Measurements from ENCODE around the gene GALNTL6. TPM values are rescaled to one million over a fixed set of nuclear protein-coding genes. Genes with fewer than 3 reads are reported as not detected.

Gene GALNTL6
- total RNA-seq, 6 donors from 2014 or later, result 0.26 to 18.9 TPM; not detected in 4

- no peaks in the 10 kb centered on the region for H3K4me1 ChIP-seq
- no peaks in the 10 kb centered on the region for H3K27me3 ChIP-seq
- TF ChIP-seq CTCF (IDR thresholded peaks at IDR 0.05) (no peak), POLR2A (IDR thresholded peaks at IDR 0.05) (no peak), EP300 (IDR thresholded peaks at IDR 0.05) (no peak), POLR2AphosphoS5 (IDR thresholded peaks at IDR 0.05) (no peak)
- WGBS, 2 donors, result 84 to 92% methylated on average over 3 of the region's 3 CpGs
- no peaks in the 10 kb centered on the region for H3K9me3 ChIP-seq
- H3K27ac ChIP-seq, result no peak overlapping the region
- no peaks in the 10 kb centered on the region for H3K36me3 ChIP-seq
- no peak overlapping the region for H3K4me3 ChIP-seq
- DNase-seq (no peak), ATAC-seq (ENCODE audit: low FRiP score in 2 of 2) (no peak)
These were observed 1023.5 kb downstream of the GALNTL6 start for GRCh38 chr4:172836661-172837060.

DNA sequence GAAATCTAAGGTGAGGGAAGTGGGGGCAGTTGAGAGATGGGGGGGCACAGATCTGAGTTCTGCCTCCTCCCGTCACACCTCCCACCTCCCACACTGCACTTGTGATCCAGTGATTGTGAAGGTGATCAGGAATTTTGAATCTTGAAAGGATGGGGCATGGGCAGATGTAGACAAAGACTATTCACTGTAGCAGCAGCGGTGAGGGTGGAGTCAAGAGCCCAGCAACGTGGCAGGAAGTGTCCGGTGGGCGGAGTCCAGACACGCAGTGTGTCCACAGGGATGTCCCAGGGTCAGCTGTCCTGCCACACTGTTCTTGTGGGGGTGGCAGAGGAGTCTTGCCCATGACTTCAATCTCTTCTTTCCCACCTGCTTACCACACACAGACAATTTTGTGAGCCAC lies 1024.9 kb downstream of the GALNTL6 start:
- Histone ChIP-seq H3K9me3 (no peaks in the 10 kb centered on the region), H3K36me3 (no peaks in the 10 kb centered on the region), H3K27ac (no peak overlapping the region), H3K4me3 (no peak overlapping the region), H3K4me1 (no peaks in the 10 kb centered on the region), H3K27me3 (no peaks in the 10 kb centered on the region)
- TF ChIP-seq POLR2AphosphoS5 (IDR thresholded peaks at IDR 0.05), result no peak
- TF ChIP-seq CTCF (IDR thresholded peaks at IDR 0.05), result no peak
- DNase-seq (peak in 1 of 2 donors; percentile 37), ATAC-seq (ENCODE audit: low FRiP score in 2 of 2) (no peak)
- 69 to 72% methylated on average over 6 of the region's 6 CpGs for WGBS, 2 donors

DNA sequence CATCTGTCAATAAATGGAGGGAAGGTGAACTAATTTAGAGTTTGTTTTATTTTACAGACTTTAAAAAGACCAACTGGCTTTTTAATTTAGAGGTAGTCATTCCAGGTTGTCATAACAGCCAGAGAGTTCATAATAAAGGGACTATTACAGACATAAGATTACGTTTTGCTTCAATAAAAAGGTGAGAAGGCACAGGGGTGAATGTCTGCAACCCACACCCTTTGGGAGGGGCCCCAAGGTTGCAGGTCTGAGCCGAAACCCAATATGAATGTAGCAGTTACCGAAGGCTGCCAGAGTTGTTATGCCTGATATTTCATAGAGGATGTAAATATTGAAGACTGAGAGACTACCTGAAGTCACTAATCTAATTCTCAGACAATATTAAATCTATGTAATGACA lies 1025.7 kb downstream of the GALNTL6 start:
- no peak overlapping the region for H3K4me3 ChIP-seq
- 82 to 87% methylated on average over 3 of the region's 3 CpGs for WGBS, 2 donors
- no peak overlapping the region for H3K27ac ChIP-seq
- no peak for ATAC-seq (ENCODE audit: low FRiP score in 2 of 2)
- no peaks in the 10 kb centered on the region for H3K36me3 ChIP-seq
- TF ChIP-seq POLR2A (IDR thresholded peaks at IDR 0.05) (no peak), EP300 (IDR thresholded peaks at IDR 0.05) (no peak), CTCF (IDR thresholded peaks at IDR 0.05) (no peak), POLR2AphosphoS5 (IDR thresholded peaks at IDR 0.05) (no peak)
- no peaks in the 10 kb centered on the region for H3K27me3 ChIP-seq
- H3K9me3 ChIP-seq, result no peaks in the 10 kb centered on the region
- no peaks in the 10 kb centered on the region for H3K4me1 ChIP-seq
- DNase-seq, result no peak

DNA sequence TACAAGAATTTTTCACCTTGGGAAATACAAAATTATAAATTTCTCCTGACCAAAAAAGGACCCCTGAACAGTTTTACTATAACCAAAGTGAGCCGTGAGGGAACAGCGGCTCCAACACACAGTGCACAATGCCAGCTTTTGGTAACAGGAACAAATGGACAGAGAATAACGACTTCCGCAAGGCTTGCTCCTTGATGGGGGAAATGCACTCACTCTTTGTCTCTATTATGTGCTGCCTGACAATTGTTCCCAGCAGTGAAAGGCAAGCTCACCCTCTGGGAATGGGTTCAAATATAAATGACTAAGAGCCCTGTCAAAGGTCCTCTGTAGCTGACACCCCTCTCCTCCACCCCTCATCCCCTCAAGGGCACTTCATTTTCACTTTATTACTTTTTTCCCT lies 1029.6 kb downstream of the GALNTL6 start:
- H3K4me3 ChIP-seq, result no peak overlapping the region
- H3K4me1 ChIP-seq, result no peaks in the 10 kb centered on the region
- TF ChIP-seq POLR2A (IDR thresholded peaks at IDR 0.05) (no peak), EP300 (IDR thresholded peaks at IDR 0.05) (no peak), CTCF (IDR thresholded peaks at IDR 0.05) (no peak), POLR2AphosphoS5 (IDR thresholded peaks at IDR 0.05) (no peak)
- ATAC-seq (ENCODE audit: low FRiP score in 2 of 2) (no peak), DNase-seq (no peak)
- no peak overlapping the region for H3K27ac ChIP-seq
- H3K27me3 ChIP-seq, result no peaks in the 10 kb centered on the region
- no peaks in the 10 kb centered on the region for H3K9me3 ChIP-seq
- no peaks in the 10 kb centered on the region for H3K36me3 ChIP-seq
- 68 to 73% methylated on average over 4 of the region's 4 CpGs for WGBS, 2 donors

DNA sequence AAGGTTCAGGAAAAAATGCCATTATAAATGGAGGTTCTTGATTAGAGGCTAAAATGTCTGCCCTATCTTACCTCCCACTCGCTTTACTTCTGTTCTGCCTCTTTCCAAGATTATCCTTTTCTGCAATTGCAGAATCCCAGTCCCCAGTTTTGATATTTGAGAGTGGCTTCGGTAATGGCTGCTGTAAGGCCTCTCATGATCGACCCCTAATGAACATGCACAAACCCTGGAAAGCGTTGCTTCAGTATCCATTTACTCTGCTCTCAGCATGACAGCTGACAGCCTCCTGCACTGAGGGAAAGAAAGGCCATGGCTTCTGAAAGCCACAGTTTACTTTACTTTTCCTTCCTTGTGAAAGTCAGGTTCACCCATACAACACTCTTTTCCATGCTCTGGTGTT lies 1030.0 kb downstream of the GALNTL6 start:
- ATAC-seq (ENCODE audit: low FRiP score in 2 of 2), result no peak
- WGBS, 2 donors, result 54 to 73% methylated on average over 4 of the region's 4 CpGs

More for the DNA sequence above, 1030.0 kb downstream of the GALNTL6 start:
- Histone ChIP-seq H3K9me3 (no peaks in the 10 kb centered on the region), H3K27ac (no peak overlapping the region), H3K36me3 (no peaks in the 10 kb centered on the region), H3K4me1 (no peaks in the 10 kb centered on the region), H3K27me3 (no peaks in the 10 kb centered on the region), H3K4me3 (no peak overlapping the region)
- no peak for DNase-seq
- TF ChIP-seq POLR2A (IDR thresholded peaks at IDR 0.05), result no peak
- TF ChIP-seq CTCF (IDR thresholded peaks at IDR 0.05), result no peak
- TF ChIP-seq POLR2AphosphoS5 (IDR thresholded peaks at IDR 0.05), result no peak
- TF ChIP-seq EP300 (IDR thresholded peaks at IDR 0.05), result no peak
